ENCODE data around the gene TRAPPC12. TPM values are rescaled to one million over a fixed set of nuclear protein-coding genes. Genes with fewer than 3 reads are reported as not detected.

Gene TRAPPC12
- total RNA-seq, 1 experiment from 2014 or later: 69.1 TPM

- H3K36me3 ChIP-seq (ENCODE audit: insufficient read depth, low read length): peaks cover 5% of the 10 kb centered on the region; the same call in 1 of the 2 replicates
- no peaks in the 10 kb centered on the region for H3K9me3 ChIP-seq (ENCODE audit: low read length)
- no peaks in the 10 kb centered on the region for H3K79me2 ChIP-seq (ENCODE audit: low read length)
- no peaks in the 10 kb centered on the region for H3K27me3 ChIP-seq (ENCODE audit: low read length)
- H4K20me1 ChIP-seq (ENCODE audit: insufficient read depth, low read depth, low read length): no peaks in the 10 kb centered on the region
- no peak overlapping the region for H3K9ac ChIP-seq (ENCODE audit: low read length)
- H3K27ac ChIP-seq (ENCODE audit: low read length): no peak overlapping the region
- H3K4me1 ChIP-seq (ENCODE audit: low read length): peaks cover 11% of the 10 kb centered on the region
- no peak for DNase-seq
- H3K4me3 ChIP-seq (ENCODE audit: low read length): no peak overlapping the region
- no peaks in the 10 kb centered on the region for H3K9me2 ChIP-seq (replicated peaks; ENCODE audit: insufficient read depth, low read length)
- H2AFZ ChIP-seq (ENCODE audit: low read length): no peak overlapping the region
- no peak overlapping the region for H3K4me2 ChIP-seq (ENCODE audit: low read depth, low read length, poor library complexity, severe bottlenecking)
Observed at GRCh38 chr2:3476985-3477327, 97.5 kb downstream of the TRAPPC12 start.

GRCh38 chr2:3478846-3479385 lies 99.4 kb downstream of the TRAPPC12 start:
- H2AFZ ChIP-seq (ENCODE audit: low read length): no peak overlapping the region
- no peak for DNase-seq
- H3K9me2 ChIP-seq (replicated peaks; ENCODE audit: insufficient read depth, low read length): no peaks in the 10 kb centered on the region

GRCh38 chr2:3479430-3480320 lies 100.2 kb downstream of the TRAPPC12 start:
- peak overlapping the region; percentile 5; the same call in 1 of the 2 replicates for H3K27ac ChIP-seq (ENCODE audit: low read length)
- peaks cover 5% of the 10 kb centered on the region; the same call in 1 of the 2 replicates for H3K36me3 ChIP-seq (ENCODE audit: insufficient read depth, low read length)

More at GRCh38 chr2:3478846-3479385, 99.4 kb downstream of the TRAPPC12 start:
- Histone ChIP-seq H3K9ac (ENCODE audit: low read length) (no peak overlapping the region), H4K20me1 (ENCODE audit: insufficient read depth, low read depth, low read length) (no peaks in the 10 kb centered on the region), H3K4me2 (ENCODE audit: low read depth, low read length, poor library complexity, severe bottlenecking) (no peak overlapping the region), H3K27me3 (ENCODE audit: low read length) (no peaks in the 10 kb centered on the region), H3K36me3 (ENCODE audit: insufficient read depth, low read length) (peaks cover 5% of the 10 kb centered on the region; the same call in 1 of the 2 replicates), H3K4me1 (ENCODE audit: low read length) (peaks cover 11% of the 10 kb centered on the region), H3K9me3 (ENCODE audit: low read length) (no peaks in the 10 kb centered on the region), H3K79me2 (ENCODE audit: low read length) (no peaks in the 10 kb centered on the region), H3K4me3 (ENCODE audit: low read length) (no peak overlapping the region), H3K27ac (ENCODE audit: low read length) (no peak overlapping the region)

GRCh38 chr2:3480352-3481010 lies 101.0 kb downstream of the TRAPPC12 start:
- peaks cover 5% of the 10 kb centered on the region; the same call in 1 of the 2 replicates for H3K36me3 ChIP-seq (ENCODE audit: insufficient read depth, low read length)
- H3K9me3 ChIP-seq (ENCODE audit: low read length): no peaks in the 10 kb centered on the region
- H3K9me2 ChIP-seq (replicated peaks; ENCODE audit: insufficient read depth, low read length): no peaks in the 10 kb centered on the region
- no peak overlapping the region for H2AFZ ChIP-seq (ENCODE audit: low read length)
- H3K9ac ChIP-seq (ENCODE audit: low read length): no peak overlapping the region
- H3K4me2 ChIP-seq (ENCODE audit: low read depth, low read length, poor library complexity, severe bottlenecking): peak overlapping the region; percentile 5
- DNase-seq: no peak
- H3K79me2 ChIP-seq (ENCODE audit: low read length): no peaks in the 10 kb centered on the region
- H3K27ac ChIP-seq (ENCODE audit: low read length): peak overlapping the region; percentile 5; the same call in 1 of the 2 replicates
- H4K20me1 ChIP-seq (ENCODE audit: insufficient read depth, low read depth, low read length): no peaks in the 10 kb centered on the region
- H3K4me3 ChIP-seq (ENCODE audit: low read length): no peak overlapping the region
- H3K4me1 ChIP-seq (ENCODE audit: low read length): peaks cover 11% of the 10 kb centered on the region
- H3K27me3 ChIP-seq (ENCODE audit: low read length): no peaks in the 10 kb centered on the region

More at GRCh38 chr2:3479430-3480320, 100.2 kb downstream of the TRAPPC12 start:
- no peaks in the 10 kb centered on the region for H3K27me3 ChIP-seq (ENCODE audit: low read length)
- no peaks in the 10 kb centered on the region for H3K9me3 ChIP-seq (ENCODE audit: low read length)
- no peaks in the 10 kb centered on the region for H3K79me2 ChIP-seq (ENCODE audit: low read length)
- no peak overlapping the region for H2AFZ ChIP-seq (ENCODE audit: low read length)
- H3K4me3 ChIP-seq (ENCODE audit: low read length): no peak overlapping the region
- H4K20me1 ChIP-seq (ENCODE audit: insufficient read depth, low read depth, low read length): no peaks in the 10 kb centered on the region
- DNase-seq: no peak
- peaks cover 11% of the 10 kb centered on the region for H3K4me1 ChIP-seq (ENCODE audit: low read length)
- H3K9me2 ChIP-seq (replicated peaks; ENCODE audit: insufficient read depth, low read length): no peaks in the 10 kb centered on the region
- no peak overlapping the region for H3K9ac ChIP-seq (ENCODE audit: low read length)
- H3K4me2 ChIP-seq (ENCODE audit: low read depth, low read length, poor library complexity, severe bottlenecking): peak overlapping the region; percentile 5

- Histone ChIP-seq H3K27ac (ENCODE audit: low read length) (no peak overlapping the region), H3K27me3 (ENCODE audit: low read length) (no peaks in the 10 kb centered on the region), H3K36me3 (ENCODE audit: insufficient read depth, low read length) (peaks cover 5% of the 10 kb centered on the region; the same call in 1 of the 2 replicates), H4K20me1 (ENCODE audit: insufficient read depth, low read depth, low read length) (no peaks in the 10 kb centered on the region), H3K4me3 (ENCODE audit: low read length) (no peak overlapping the region), H3K9me2 (replicated peaks; ENCODE audit: insufficient read depth, low read length) (no peaks in the 10 kb centered on the region), H3K9me3 (ENCODE audit: low read length) (no peaks in the 10 kb centered on the region), H2AFZ (ENCODE audit: low read length) (no peak overlapping the region), H3K4me1 (ENCODE audit: low read length) (peaks cover 11% of the 10 kb centered on the region), H3K4me2 (ENCODE audit: low read depth, low read length, poor library complexity, severe bottlenecking) (no peak overlapping the region), H3K9ac (ENCODE audit: low read length) (no peak overlapping the region), H3K79me2 (ENCODE audit: low read length) (no peaks in the 10 kb centered on the region)
- DNase-seq: no peak
Observed at GRCh38 chr2:3481011-3481400, 101.5 kb downstream of the TRAPPC12 start.

GRCh38 chr2:3481736-3482362 lies 102.4 kb downstream of the TRAPPC12 start:
- H3K9ac ChIP-seq (ENCODE audit: low read length): no peak overlapping the region

GRCh38 chr2:3482363-3482821 lies 102.9 kb downstream of the TRAPPC12 start:
- Histone ChIP-seq H3K4me2 (ENCODE audit: low read depth, low read length, poor library complexity, severe bottlenecking) (no peak overlapping the region), H3K9me3 (ENCODE audit: low read length) (no peaks in the 10 kb centered on the region), H3K27me3 (ENCODE audit: low read length) (no peaks in the 10 kb centered on the region), H3K9ac (ENCODE audit: low read length) (no peak overlapping the region), H3K4me3 (ENCODE audit: low read length) (no peak overlapping the region), H3K36me3 (ENCODE audit: insufficient read depth, low read length) (peaks cover 5% of the 10 kb centered on the region; the same call in 1 of the 2 replicates), H3K27ac (ENCODE audit: low read length) (no peak overlapping the region), H3K9me2 (replicated peaks; ENCODE audit: insufficient read depth, low read length) (no peaks in the 10 kb centered on the region), H2AFZ (ENCODE audit: low read length) (no peak overlapping the region), H3K79me2 (ENCODE audit: low read length) (no peaks in the 10 kb centered on the region), H3K4me1 (ENCODE audit: low read length) (peaks cover 11% of the 10 kb centered on the region), H4K20me1 (ENCODE audit: insufficient read depth, low read depth, low read length) (no peaks in the 10 kb centered on the region)
- DNase-seq: no peak

More at GRCh38 chr2:3481736-3482362, 102.4 kb downstream of the TRAPPC12 start:
- Histone ChIP-seq H3K4me2 (ENCODE audit: low read depth, low read length, poor library complexity, severe bottlenecking) (no peak overlapping the region), H3K27ac (ENCODE audit: low read length) (no peak overlapping the region), H3K9me2 (replicated peaks; ENCODE audit: insufficient read depth, low read length) (no peaks in the 10 kb centered on the region), H4K20me1 (ENCODE audit: insufficient read depth, low read depth, low read length) (no peaks in the 10 kb centered on the region), H3K79me2 (ENCODE audit: low read length) (no peaks in the 10 kb centered on the region), H3K27me3 (ENCODE audit: low read length) (no peaks in the 10 kb centered on the region), H3K4me1 (ENCODE audit: low read length) (peaks cover 11% of the 10 kb centered on the region), H3K36me3 (ENCODE audit: insufficient read depth, low read length) (peaks cover 5% of the 10 kb centered on the region; the same call in 1 of the 2 replicates), H3K4me3 (ENCODE audit: low read length) (no peak overlapping the region), H2AFZ (ENCODE audit: low read length) (no peak overlapping the region), H3K9me3 (ENCODE audit: low read length) (no peaks in the 10 kb centered on the region)
- no peak for DNase-seq

All from Karpas-422 (cell line).